Inflammatory macrophage (primary cell): Measurements from ENCODE around the gene RHOV.

Source experiments
- DNase-seq, 2 donors: peaks; one replicate each; pipeline ENCODE4 v3.0.0-alpha.2; 2020 to 2022
- total RNA-seq, 18 experiments: gene quantifications; one replicate each; lab custom pipeline; 2026; ENCODE audit warnings: mixed read lengths in 6 of 18, inconsistent platforms in 2 of 18; lab: John Stamatoyannopoulos, UW

RHOV gene, protein sequence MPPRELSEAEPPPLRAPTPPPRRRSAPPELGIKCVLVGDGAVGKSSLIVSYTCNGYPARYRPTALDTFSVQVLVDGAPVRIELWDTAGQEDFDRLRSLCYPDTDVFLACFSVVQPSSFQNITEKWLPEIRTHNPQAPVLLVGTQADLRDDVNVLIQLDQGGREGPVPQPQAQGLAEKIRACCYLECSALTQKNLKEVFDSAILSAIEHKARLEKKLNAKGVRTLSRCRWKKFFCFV
- 0 to 2.3 (median 0.06) reads per million in 18 experiments for total RNA-seq

DNA sequence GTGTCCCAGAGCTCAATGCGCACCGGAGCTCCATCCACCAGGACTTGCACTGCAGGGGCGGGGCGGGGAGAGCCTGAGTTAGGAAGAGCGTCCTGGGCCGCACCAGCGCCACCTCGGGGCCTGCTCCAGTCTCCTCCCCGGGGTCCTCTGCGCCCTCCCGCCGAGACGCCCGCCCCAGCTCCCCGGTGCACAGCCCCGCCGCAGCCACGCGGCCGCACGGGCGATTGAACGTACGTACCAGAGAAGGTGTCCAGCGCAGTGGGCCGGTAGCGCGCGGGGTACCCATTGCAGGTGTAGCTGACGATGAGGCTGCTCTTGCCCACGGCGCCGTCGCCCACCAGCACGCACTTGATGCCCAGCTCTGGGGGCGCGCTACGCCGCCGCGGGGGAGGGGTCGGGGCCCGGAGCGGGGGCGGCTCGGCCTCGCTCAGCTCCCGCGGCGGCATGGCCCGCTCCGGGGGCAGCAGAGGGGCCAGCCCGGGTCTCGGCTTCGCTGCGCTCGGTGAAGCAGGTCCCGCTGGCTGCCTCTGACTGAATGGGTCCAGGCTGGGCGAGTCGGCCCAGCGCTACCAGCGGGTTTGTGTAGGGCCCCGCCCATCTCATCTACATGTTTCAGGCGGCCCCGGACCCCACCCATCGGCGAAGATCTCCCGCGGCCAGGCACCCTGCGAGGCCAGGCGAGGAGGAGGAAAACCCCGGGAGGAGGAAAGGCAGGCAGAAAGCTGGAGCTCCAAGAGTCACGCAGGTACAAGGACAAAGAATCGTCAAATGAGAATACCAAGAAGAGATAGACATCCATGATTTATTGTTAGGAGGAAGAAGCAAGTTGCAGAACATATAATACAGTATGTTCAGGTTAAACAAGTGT is at the start of gene RHOV:
TSS of gene RHOV (minus strand) at position 541 of the 868 bp plus-strand sequence. CDS start at position 446, 95 bp downstream.
- peak; percentile 12 to 53 for DNase-seq

DNA sequence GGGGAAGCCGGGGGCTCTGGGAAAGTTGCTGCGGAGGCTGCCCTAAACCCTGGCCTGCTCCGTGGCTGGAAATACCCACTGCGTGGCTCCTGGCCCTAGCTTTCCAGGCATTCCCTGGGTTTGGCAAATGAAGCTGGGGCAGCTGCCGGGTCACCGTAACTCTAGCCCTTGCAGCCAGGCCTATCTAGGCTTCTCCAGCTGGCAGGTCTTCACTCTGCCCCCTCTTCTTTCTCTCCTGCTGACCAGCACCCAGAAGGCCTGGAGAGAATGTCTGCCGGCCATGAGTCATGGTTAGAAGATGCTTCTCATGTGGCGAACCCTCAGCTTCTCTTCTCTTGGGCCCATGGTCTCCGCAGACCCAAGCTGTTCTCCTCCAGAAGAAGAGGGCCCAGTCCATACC is 49.5 kb upstream of the RHOV start:
- DNase-seq, result no peak

- no peak for DNase-seq
Measured at GRCh38 chr15:40922608-40923005, 48.6 kb upstream of the RHOV start.

- DNase-seq, result no peak
Measured at GRCh38 chr15:40921949-40922607, 48.0 kb upstream of the RHOV start.

DNA sequence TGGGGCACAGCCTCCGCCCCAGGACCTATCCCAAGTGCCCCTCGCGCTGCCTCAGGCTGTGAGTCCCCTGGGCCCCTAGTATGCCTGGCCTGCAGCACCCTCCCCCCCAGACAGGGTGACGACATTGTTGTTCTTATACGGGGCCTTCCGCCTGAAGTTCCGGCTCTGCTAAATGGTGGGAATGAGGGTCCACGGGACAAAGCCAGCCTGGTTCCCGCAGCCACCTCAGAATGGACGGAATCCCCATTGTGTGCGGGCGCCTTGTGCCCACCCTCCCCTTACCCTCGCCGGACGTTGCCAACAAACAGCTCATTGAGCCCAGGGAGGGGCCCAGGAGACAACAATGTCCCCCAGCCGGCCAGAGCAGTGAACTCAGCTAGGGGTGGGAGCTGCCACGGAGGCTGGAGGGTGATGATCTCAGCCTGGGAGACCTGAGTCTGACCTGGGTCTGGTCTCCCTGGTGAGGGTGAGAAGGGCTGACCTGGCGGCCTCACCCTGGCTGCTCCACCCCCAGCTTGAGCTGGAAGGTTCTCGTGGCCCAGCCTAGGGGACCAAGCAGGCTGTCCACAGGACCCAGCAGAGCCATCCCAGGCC is 44.9 kb upstream of the RHOV start:
- DNase-seq, result no peak

GRCh38 chr15:40918146-40918798 is 44.2 kb upstream of the RHOV start:
- no peak for DNase-seq

DNA sequence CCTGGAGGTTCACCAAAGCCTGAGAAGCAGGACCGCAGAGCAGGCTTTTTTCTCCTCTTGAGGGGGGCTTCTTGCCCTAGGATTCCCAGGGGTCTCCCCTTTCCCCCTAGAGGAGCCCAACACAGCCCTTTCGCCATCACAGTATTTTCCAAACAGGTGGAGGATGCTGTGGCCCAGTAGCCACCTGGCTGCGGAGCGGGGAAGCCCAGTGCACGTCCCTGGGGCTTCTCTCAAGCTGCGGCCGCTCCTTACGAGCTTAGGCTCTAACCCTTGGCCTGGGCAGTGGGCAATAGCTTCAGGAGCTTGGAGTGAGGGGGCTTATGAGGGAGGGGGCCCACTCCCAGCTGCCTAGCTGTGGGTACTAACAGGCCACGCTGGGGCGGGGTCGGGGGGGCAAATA is 43.6 kb upstream of the RHOV start:
- no peak for DNase-seq

DNA sequence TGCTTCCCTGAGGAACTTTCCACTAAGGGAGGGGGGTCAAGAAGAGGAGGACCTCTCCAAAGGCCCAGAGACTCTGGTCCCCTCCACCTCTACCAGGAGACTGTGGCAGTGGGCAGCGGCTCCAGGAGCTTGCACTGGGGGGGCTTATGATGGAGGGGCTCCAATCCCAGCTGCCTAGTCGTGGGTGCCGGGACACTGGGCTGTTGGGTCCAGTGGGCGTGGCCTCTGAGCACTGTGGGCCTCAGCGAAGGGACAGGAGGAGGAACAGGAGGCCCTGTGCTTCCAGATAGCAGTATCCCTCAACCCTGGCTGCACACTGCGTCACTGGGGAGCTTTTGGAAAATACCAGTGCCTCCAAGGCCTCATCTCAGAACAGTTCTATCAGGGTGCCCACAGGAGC is 41.6 kb upstream of the RHOV start:
- DNase-seq, result no peak

DNA sequence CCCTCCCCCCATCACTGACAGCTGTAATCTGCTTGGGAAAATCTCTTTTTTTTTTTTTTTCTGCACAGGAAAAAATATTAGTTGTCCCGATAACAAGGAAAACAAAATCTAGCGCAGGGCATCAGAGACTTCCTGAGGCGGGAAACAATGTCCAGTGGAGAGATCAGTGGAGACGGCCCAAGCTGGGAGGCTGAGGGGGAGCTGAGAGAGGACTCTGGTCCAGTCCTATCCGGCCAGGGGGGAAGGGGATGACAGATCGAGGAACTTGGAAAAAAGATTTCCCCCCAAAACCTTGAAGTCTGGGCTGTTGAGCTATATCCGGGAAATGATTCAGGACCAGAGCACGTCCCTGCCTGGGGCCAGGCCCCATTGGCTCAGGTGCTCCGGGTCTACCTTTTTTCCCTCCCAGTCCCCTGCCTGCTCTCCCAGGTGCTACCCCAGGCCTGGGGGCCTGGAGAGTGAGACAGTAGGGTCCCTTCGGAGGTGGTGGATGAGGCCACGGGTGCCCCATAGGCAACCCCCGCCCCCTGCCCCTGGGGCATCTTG is 41.2 kb upstream of the RHOV start:
- DNase-seq, result no peak

DNA sequence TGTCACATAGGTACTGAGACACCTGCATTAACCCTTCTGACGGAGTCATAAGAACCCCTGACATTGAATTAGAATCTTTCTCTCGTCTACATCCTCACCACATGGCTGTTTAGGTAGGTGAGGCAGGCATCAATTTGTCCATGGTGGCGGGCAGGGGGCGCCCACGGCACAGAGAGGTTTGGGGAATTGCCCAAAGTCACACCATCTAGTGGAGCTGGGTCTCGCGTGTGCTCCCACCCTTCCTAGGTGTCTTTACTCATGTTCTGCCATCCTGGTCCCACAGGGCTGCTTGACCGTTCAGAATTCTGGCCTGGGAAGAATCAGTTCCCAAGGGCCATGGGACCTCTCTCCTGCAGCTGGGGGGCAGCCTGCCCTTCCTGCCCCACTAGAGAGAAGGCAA is 40.5 kb upstream of the RHOV start:
- DNase-seq, result no peak

GRCh38 chr15:40914013-40914412 is 40.0 kb upstream of the RHOV start:
- no peak for DNase-seq

DNA sequence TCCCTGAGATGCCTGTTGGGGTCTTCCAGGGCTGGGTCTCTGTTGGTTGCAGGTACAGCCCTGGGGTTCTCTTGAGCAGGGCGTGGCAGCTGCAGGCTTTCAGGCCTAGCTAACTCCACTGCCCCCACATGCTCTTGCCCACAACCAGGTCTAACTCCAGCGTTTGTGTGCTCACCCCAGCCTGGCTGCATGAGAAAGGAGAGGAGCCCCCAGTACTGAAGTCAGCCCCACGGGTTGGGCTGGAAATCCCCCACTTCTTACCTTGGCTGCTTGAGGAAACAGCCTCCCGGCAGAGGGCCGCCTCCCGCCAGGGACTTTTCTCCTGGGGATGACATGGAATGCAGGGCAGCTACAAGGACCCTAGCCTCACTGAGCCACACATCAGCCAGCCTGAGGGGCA is 38.4 kb upstream of the RHOV start:
- no peak for DNase-seq

DNA sequence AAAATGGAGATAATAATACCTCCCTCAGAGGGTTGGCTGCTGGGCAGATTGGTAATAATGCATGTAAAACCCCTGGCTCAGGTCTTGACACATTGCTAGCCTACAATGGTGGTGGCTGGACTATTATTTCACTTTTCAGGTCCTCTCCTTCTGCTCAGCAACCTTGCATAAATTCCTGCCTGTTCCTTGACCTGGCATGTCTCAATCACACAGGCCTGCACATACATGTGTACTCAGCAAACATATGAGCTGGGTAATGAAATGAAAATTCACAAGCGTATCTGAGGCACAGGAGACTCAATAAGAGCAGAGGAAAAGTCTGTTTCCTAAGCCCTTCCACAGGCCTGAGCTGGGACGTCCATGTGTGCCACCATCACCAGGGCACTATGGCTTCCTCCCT is 37.7 kb upstream of the RHOV start:
- no peak for DNase-seq

- no peak for DNase-seq
Measured at GRCh38 chr15:40911141-40911540, 37.1 kb upstream of the RHOV start.

- peak; percentile 56 to 71 for DNase-seq
Measured at GRCh38 chr15:40909662-40910630, 35.9 kb upstream of the RHOV start.

GRCh38 chr15:40908095-40908494 is 34.1 kb upstream of the RHOV start:
- DNase-seq, result no peak

DNA sequence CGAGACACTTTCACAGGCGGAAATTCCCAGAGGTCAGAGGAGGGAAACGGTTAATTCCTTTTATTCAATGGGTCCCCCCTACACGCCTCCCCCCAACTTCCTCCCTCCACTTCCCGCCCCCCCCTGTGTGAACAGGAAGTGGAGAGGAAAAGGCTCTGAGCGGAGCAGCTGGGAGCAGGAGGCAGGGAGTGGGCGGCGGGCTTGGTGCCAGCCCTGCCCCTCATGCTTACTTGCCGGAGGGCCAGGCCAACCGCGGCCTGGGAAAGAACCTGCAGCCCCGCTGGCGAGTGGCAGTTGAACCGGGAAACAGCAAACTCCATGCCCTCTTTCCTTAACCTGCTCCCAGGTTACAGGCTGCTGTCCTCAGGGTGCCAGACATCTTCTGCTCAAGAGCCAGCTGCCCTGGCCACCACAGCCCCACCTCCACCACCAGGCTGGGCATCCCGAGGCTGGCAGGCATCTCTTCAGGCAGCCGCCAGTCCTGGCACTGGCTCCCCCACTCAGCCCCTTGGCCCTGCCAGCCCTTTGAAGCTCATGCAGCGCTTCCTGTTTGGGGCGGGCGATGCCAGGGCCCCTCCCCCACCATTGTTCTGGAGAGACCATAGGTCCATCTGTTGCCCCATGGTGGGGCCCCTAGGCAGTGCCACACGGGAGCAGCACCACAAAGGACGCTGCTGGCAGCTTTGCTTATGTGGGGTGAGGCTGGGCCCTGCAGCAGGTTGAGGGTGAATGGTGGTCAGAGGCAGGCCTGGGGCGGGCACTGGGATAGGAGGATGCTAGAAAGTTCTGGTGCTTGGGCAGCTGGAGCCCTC is 33.2 kb upstream of the RHOV start:
- DNase-seq, result peak; percentile 47 to 58

DNA sequence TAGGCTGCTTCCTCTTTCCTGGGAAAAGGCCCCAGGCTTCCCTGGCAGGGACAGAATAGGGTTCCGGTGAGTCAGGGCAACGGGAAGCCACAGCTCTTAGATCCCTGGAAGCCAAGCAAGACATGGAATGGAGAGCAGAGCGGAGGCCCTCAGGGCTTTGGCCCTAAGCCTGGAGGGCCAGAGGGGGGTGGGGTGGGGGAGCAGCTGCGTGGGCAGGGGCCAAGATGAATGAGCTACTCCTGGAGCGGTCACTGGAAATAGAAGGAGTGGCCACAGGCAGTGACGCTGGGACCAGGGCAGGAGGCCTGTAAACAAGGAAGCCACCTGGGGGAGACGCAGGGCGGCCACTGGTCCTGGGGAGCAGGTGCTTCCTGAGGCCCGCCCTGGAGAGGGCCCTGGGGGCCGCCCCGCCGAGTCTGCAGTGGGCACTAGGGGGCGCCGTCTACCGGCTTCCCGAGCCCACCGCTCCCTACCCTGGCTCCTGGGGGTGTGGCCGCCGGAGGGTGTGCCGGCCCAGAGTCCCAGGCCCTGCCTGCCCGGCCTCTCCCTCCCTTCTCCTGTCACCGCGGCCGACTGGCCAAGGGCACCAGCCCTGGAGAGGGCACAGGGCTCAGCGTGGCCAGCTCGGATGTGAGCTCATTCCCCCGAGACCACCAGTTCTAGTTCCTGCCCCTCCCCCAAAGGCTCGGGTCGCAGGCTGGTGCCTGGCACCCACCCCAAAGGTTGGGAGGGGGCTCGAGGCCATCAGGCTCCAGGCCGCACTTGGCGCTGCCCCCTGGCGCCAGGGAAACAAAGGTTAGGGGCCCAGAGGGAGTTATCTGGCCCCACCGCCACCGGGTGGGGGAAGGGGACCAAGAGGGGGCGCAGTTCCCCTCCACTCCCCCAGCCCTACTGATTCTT is 32.3 kb upstream of the RHOV start:
- peak; percentile 20 to 29 for DNase-seq
